ENCODE measurements around the gene PSMD14. TPM values are rescaled to one million over a fixed set of nuclear protein-coding genes. Genes with fewer than 3 reads are reported as not detected.

PSMD14 gene
- total RNA-seq, 1 experiment from 2014 or later: 118 TPM

GRCh38 chr2:161327582-161327981, 19.4 kb downstream of the PSMD14 start:
- CTCF ChIA-PET: no interaction called here

More at GRCh38 chr2:161327582-161327981, 19.4 kb downstream of the PSMD14 start:
- Histone ChIP-seq H2AFZ (ENCODE audit: low read depth, low read length, poor library complexity, severe bottlenecking) (no peak overlapping the region), H3K4me2 (ENCODE audit: low read length) (no peak overlapping the region), H3K4me1 (ENCODE audit: control insufficient read depth in 1 of 2, insufficient read depth in 2 of 2, low read length in 2 of 2) (no peaks in the 10 kb centered on the region), H4K20me1 (ENCODE audit: insufficient read depth) (peaks cover 38% of the 10 kb centered on the region; the same call in 1 of the 2 replicates), H3K9me3 (ENCODE audit: control insufficient read depth in 1 of 2, insufficient read depth in 1 of 2, low read depth in 1 of 2, low read length in 2 of 2) (no peaks in the 10 kb centered on the region), H3K4me3 (replicated peaks in 1 of 2; ENCODE audit: low read depth in 1 of 2, low read length in 2 of 2) (no peak overlapping the region), H3K27me3 (ENCODE audit: insufficient read depth, low read length) (no peaks in the 10 kb centered on the region), H3K36me3 (ENCODE audit: control insufficient read depth in 1 of 2, insufficient read depth in 2 of 2, low read length in 2 of 2) (peaks cover 0 to 4% of the 10 kb centered on the region in 2 experiments; a peak in 1 of 4 replicates), H3K9ac (ENCODE audit: low read length) (no peak overlapping the region), H3K9me2 (ENCODE audit: insufficient read depth) (no peaks in the 10 kb centered on the region), H3K27ac (ENCODE audit: low read depth, low read length) (no peak overlapping the region), H3K79me2 (ENCODE audit: insufficient read depth, low read length) (peaks cover 99% of the 10 kb centered on the region)
- no peak for TF ChIP-seq REST (IDR thresholded peaks at IDR 0.05; ENCODE audit: low read depth)
- TF ChIP-seq ZNF274 (IDR thresholded peaks at IDR 0.05; ENCODE audit: low read depth, low read length): no peak
- no peak for TF ChIP-seq EGR1 (IDR thresholded peaks at IDR 0.05; ENCODE audit: low read depth)
- TF ChIP-seq ELF1 (IDR thresholded peaks at IDR 0.05; ENCODE audit: borderline replicate concordance, low read depth): no peak
- no peak for TF ChIP-seq CBX3 (IDR thresholded peaks at IDR 0.05; ENCODE audit: low read depth)
- TF ChIP-seq POLR2AphosphoS5 (IDR thresholded peaks at IDR 0.05; ENCODE audit: low read depth, low read length): no peak
- no peak for TF ChIP-seq FOSL1 (IDR thresholded peaks at IDR 0.05; ENCODE audit: low read depth)
- ATAC-seq (no peak), DNase-seq (ENCODE audit: low read depth, low spot score) (no peak)
- intact Hi-C loops (cut with micrococcal nuclease): no loop called here
- RAD21 ChIA-PET (ENCODE audit: low non-redundant PET in 1 of 2, low total read pairs in 2 of 2, uncharacterized antibody in 2 of 2, unreplicated experiment in 2 of 2): no interaction called here
- BruUV-seq (replicated peaks): no TSS peak
- POLR2A ChIA-PET: no interaction called here

Measured in HCT116 (cell line).